HG02943 (cell line): ENCODE data around the gene PLEKHG7.

Source experiments
- ATAC-seq: cut with Tn5 transposase; IDR thresholded peaks from one replicate; pipeline ENCODE4 v1.9.1; 2021; ENCODE audit warnings: mild to moderate bottlenecking, low read depth, moderate library complexity; ENCODE audit not compliant: unreplicated experiment

Gene PLEKHG7

DNA sequence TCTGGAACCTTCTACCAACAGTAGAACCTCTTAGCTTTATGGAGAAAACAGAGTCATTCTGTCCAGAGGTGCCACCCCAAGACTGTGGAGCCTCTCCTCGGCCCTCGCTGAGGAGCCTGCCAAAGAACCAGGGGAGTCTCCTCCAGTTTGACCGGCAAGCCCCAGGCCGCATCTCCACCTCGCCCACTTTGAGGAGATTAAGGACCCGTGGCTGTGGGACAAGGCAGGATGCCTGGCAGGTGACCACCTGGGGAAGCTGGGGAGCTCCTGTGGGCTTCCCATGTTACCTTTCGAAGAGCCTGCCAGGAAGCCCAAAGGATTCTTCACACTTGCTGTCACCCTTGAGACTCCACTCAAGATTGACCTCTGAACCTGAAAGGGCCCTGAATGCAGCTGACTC, 3.8 kb downstream of the PLEKHG7 start:
- no peak for ATAC-seq

GRCh38 chr12:92707926-92708325, 5.1 kb downstream of the PLEKHG7 start:
- no peak for ATAC-seq

GRCh38 chr12:92715625-92716024, 12.8 kb downstream of the PLEKHG7 start:
- ATAC-seq, result no peak

- no peak for ATAC-seq
These were observed 14.4 kb downstream of the PLEKHG7 start for GRCh38 chr12:92717202-92717601.

- ATAC-seq, result no peak
These were observed 15.7 kb downstream of the PLEKHG7 start for GRCh38 chr12:92718483-92718990.

DNA sequence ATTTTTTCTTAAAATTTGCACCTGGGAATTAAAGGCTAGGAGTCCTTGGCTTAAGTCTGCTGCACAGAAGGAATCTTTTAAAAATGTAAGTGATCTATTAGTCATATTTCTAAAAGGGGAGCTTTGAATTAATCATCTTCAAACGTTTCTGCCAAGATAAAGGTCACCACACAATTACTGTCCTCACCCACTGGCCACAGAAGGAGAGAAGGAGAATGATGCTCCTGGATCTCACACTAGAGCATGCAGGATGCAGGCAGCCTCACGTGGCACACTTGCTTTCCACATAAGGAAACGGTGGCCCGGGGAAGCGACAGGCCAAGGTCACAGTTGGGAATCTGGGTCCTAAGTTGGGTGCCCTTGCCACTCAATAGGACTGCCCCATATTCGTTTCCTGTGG, 16.9 kb downstream of the PLEKHG7 start:
- ATAC-seq, result no peak

DNA sequence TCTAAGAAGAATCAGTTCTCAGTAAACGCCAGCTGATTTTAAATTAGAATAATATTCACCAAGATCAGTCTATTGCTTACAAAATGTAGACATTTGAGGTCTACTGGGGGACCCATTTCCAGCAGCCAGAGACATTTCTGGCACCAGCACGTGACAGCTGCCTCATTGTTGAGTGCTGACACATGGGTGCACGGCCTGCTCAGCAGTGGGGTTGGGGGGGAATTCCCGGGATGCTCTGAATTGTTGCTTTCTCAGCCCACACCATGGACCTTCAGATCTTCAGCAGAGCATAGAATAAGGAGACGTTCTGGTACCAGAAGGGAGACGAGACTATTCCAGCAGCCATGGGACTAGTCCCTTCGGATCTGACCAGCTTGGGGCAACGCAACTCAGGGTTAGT, 18.3 kb downstream of the PLEKHG7 start:
- ATAC-seq, result no peak

GRCh38 chr12:92721656-92722055, 18.9 kb downstream of the PLEKHG7 start:
- ATAC-seq, result no peak

- no peak for ATAC-seq
These were observed 20.1 kb downstream of the PLEKHG7 start for GRCh38 chr12:92722897-92723296.

DNA sequence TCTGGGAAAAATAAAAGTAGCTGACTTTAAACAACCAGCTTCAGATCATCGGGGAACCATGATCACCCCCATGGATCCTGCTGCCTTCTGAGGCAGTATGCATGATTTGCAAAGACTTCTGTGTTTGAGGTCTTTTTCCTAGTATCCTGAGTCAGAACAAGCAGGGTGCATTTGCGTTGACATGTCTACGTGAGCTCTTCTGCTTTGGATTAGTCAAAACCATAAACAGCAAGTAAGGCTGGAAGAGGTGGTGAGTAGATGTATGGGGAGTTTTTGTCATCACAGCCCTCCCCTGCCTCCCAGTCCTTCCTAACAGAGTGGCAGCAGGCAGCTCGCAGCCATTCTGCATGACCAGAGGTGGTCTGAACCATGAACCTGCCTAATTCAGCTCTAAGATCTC, 24.1 kb downstream of the PLEKHG7 start:
- ATAC-seq, result no peak

- ATAC-seq, result no peak
These were observed 27.1 kb downstream of the PLEKHG7 start for GRCh38 chr12:92729773-92730305.

DNA sequence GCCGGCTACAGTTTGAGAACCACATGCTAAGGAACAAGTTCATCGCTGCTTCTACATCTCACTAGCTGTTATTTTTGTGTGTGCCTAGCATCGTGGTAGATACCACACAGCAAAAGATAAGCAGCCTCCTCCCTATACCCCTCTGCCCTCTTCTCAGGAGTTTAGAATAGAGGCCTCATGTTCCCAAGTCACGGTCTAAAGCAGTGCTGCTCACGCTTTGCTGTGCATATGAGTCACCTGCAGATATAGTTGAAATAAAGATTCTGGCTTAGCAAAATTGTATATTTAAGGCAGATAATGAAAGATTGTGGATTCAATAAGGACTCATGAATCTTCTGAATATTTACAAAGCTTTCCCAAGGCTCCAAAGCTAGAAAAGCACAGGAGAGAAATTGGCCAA, 28.0 kb downstream of the PLEKHG7 start:
- ATAC-seq, result no peak

DNA sequence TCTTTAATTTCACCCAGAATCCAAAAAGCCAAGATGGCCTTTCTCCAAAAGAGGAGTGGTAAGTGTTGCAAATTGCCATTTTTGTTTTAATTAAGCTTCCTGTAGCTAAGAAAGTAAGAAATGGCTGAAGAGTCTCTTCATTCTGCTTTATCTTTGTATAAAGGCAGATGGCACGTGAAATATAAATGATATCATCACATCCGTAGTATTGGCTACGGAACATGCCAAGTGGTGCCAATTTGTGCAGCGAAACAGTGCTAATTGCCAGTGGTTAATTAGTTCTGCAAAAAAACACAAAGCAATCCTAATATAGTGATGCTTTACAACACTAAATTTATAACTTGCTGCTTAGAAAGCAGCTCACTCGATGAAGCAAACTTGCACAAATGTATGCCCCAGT, 29.4 kb downstream of the PLEKHG7 start:
- ATAC-seq, result no peak

GRCh38 chr12:92732716-92733115, 29.9 kb downstream of the PLEKHG7 start:
- no peak for ATAC-seq

DNA sequence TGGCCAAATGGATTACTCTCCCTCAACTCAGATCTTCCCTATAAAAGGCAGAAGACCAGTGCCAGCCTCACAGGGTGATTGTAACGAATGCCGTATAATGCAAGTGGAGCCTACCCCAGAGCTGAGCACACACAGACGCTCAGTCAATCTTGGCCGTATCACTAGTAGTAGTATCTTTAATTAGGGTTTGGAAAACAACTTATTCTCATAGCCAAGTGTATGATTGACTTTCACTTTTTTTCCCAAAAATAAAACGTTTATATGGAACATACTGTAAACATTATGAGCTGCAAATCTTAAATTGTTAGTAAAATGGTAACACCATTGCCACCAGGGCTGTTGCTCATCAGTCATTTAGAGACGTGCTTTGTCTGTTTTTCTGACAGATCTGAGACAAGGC, 30.4 kb downstream of the PLEKHG7 start:
- no peak for ATAC-seq

GRCh38 chr12:92733661-92734060, 30.9 kb downstream of the PLEKHG7 start:
- no peak for ATAC-seq

DNA sequence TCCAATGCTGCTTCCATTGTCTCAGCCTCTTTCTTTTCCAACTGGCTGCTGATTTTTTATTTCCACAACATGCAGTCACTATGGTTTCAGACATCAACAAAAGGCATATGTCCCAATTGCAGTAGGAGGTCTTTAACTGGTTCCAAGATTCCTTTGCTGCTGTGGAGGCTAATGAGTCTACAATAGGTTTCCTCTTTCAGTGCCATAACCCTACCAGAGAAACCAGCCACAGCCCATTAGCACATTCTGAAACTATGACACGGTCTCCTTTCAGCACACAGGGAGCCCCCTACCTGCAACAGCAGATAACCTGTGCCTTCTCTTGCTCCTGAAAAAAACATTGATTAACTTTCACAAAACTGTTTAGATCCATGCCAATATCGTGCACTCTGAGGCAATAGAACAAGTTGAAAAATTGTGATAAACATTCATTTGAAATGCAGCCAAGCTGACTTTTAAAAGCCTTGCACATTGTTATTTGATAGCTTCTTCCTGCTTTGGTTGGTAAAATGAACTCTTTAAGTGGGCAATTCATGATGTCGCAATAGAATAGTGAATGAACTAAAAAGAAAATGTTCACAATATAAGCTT, 32.4 kb downstream of the PLEKHG7 start:
- ATAC-seq, result no peak

- no peak for ATAC-seq
These were observed 33.8 kb downstream of the PLEKHG7 start for GRCh38 chr12:92736605-92737004.

- no peak for ATAC-seq
These were observed 35.4 kb downstream of the PLEKHG7 start for GRCh38 chr12:92737855-92738850.

- ATAC-seq, result no peak
These were observed 36.3 kb downstream of the PLEKHG7 start for GRCh38 chr12:92739113-92739512.

DNA sequence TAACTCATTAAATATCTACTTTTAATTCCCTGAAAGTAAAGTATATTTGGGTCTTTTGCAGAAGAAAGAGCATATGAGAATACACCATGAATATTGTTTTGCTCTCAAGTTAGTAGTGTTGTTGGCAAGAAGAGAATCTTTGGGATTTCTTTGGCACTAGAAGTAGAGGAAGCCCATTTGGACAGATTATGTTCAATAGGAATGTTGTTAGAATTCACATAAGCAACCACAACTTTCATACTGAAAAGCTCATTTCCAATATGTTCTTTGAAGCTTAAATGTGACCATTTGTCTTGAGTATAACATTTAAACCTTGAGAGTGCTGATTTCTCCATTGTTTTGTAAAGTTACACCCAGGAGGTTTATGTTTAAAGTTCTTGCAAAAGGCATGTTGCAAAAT, 37.6 kb downstream of the PLEKHG7 start:
- no peak for ATAC-seq
